Breast epithelium (tissue), 3 donors: ENCODE measurements around the gene ZNF70.

Source experiments
- CTCF ChIP-seq, 3 donors: fragments of 450-650 bp; IDR thresholded peaks; one replicate each; pipeline ENCODE4 v1.5.1; 2016 to 2017; ENCODE audit warnings: antibody characterized with exemption in 3 of 3, mild to moderate bottlenecking in 3 of 3, moderate library complexity in 3 of 3
- POLR2A ChIP-seq: fragments of 450-650 bp; IDR thresholded peaks from one replicate; pipeline ENCODE4 v1.6.1; 2016; ENCODE audit warnings: antibody characterized with exemption, mild to moderate bottlenecking, moderate library complexity
- POLR2AphosphoS5 ChIP-seq, 3 donors: sonication (generic); formaldehyde crosslinking; IDR thresholded peaks; one replicate each; pipeline ENCODE4 v1.6.1; 2017; ENCODE audit warnings: antibody characterized with exemption in 3 of 3

DNA sequence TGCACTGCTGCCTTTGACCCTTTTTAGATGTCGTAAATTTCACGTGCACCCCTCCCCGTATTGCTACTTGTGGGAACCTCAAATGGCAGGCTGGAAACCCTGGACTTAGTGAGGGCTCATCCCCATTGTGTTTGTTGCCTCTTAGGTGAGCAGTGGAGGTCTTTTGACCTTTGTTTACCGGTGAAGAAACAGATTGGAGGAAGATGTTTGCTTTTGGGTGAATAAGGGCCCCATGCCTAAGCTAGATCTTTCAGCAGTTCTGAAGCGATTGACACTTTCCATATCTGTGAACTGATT lies 36.6 kb upstream of the ZNF70 start:
- no peak for TF ChIP-seq CTCF (IDR thresholded peaks at IDR 0.05)
- no peak for TF ChIP-seq POLR2AphosphoS5 (IDR thresholded peaks at IDR 0.05)
- TF ChIP-seq POLR2A: no peak
